HS-5 (cell line): ENCODE measurements around the gene IGFL3.

Source experiments
- DNase-seq: peaks from one replicate; pipeline ENCODE4 v3.0.0-alpha.2; 2012; ENCODE audit warnings: low read depth

The IGFL3 gene

DNA sequence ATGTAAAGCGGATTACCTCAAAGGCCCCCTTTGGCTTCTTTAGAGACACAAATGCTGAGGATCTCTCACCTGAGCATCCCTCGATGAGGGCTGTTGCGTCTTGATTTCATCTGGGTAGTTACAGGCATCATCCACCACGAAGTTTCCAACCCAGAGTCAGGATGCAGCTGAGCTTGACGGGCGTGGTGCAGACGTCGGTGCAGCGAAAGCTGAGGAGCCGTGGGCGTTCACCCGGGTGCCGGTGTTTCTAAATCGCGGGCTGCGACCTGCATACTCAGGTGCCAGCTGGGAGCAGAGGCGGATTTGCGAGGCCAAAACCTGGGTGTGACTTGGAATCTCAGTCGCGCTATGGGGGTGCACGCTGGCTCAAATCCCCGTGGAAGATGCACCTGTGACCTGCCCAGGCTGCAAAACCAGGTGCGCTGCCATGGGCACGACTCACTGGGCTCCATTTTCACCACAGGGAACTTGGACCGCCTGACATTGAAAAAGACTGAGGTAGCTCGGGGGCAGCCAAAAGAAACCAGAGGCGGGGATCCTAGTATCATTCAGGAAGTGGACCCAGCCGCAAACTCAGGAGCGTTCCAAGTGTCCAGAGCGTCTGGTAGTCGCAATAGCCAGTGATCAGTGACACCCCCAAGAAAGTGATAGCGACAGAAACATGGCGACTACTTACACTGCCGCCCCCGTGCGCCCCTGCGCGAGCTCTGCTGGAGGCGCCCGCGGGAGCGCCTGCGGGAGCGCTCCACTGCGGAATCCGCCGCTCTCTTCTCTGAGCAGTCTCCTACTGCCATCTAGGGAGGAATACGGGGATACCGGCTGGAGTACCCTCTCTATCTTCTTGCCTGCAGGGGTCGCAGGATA, 47.3 kb downstream of the IGFL3 start:
- peak; percentile 66 for DNase-seq

DNA sequence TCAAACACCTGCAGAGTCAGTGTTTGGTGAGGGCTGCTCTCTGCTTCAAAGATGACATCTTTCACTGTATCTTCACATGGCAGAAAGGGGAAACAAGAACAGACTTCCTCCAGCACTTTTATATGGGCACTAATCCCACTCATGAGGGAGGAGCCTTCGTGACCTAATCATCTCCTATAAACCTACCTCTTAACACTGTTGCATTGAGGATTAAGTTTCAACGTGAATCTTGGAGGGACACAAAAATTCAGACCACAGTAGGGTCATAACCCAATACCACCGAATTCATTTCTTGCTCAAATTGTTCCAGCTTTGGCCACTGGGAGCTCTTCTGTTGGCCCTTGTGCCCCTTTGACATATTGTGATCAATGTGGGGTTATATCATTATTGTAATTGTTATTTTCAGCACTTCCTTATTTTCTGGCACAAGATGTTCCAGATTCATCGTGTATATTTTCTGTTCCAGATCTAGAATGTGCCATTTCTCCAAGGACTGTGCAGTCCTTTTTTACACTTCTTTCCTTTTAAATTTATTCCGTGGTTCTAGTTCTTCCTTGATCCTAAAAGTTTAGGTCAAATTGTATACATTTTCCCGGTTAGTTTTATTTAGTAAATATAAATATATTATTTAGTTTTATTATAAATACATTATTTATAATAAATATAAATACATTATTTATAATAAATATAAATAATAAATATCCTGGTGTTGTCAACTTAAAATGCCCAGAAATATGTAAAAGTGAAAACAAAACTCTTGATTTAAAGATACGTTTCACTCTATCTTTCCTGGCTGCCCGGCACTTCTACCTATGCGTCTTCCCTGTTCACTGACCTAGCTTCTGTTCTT, 48.2 kb downstream of the IGFL3 start:
- no peak for DNase-seq

DNA sequence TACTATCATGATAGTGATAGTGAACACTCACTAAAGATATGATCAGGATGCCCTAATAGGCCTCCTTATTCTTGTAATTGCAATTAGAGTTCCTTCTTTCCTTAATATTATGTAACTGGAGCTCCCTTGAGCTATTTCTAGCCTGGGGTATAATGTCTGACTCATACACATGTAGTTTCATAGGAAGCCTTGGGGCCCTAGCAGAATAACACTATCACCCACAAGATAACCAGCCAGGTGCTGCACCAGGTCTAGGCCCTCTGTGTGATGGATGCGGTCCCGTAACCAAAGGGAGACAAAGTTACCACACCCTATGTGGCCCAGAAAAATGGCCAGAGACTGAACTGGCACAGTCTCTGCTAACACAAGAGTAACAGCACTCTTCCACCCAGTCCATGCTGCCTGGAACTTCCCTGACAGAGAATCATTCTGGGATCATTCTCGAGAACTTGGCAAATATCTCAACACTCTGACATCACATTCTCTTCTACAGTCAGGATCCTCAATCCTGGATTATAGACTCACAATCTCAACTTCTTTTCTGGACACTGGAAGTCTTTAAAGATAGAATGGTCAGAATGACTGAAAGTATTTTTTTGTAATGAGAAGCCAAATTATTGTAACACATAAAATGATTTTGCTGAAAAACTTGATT, 51.1 kb downstream of the IGFL3 start:
- no peak for DNase-seq
